Measurements from ENCODE around the gene PCDHGA11.

DNA sequence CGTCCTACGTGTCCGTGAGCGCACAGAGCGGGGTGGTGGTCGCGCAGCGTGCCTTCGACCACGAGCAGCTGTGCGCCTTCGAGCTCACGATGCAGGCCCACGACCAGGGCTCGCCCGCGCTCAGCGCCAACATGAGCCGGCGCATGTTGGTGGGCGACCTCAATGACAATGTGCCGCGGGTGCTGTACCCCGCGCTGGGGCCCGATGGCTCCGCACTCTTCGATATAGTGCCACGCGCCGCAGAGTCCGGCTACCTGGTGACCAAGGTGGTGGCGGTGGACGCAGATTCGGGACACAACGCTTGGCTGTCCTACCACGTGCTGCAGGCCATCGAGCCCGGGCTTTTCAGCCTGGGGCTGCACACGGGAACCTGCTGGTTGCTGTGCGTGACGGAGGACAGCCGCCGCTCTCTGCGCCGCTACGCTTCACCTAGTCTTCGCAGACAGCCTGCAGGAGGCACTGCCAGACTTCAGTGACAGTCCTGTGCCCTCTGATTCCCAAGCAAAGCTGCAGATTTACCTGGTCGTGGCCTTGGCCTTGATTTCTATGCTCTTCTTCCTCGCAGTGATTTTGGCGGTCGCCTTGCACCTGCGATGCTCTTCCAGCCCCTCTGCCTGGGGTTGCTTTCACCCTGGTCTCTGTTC, 7.1 kb downstream of the PCDHGA11 start:
- TF ChIP-seq CTCF (conservative IDR thresholded peaks at IDR 0.05; ENCODE audit: low read length) (no peak), EZH2phosphoT487 (IDR thresholded peaks at IDR 0.05; ENCODE audit: borderline replicate concordance, low read depth, low read length) (no peak)
